ENCODE measurements around the gene CHD9. TPM values are rescaled to one million over a fixed set of nuclear protein-coding genes. Genes with fewer than 3 reads are reported as not detected.

The CHD9 gene
- total RNA-seq, 4 donors from 2014 or later: 24.5 to 84.0 (median 48.2) TPM

GRCh38 chr16:53126390-53126789, 71.6 kb downstream of the CHD9 start:
- H3K9me3 ChIP-seq: no peaks in the 10 kb centered on the region
- TF ChIP-seq CTCF (IDR thresholded peaks at IDR 0.05 in 4 of 5, conservative IDR thresholded peaks at IDR 0.05 in 1 of 5) (no peak), POLR2A (IDR thresholded peaks at IDR 0.05) (no peak)
- in situ Hi-C loops (cut with MboI; ENCODE audit: low sequenced_read_pairs in 4 of 4): no loop called here

DNA sequence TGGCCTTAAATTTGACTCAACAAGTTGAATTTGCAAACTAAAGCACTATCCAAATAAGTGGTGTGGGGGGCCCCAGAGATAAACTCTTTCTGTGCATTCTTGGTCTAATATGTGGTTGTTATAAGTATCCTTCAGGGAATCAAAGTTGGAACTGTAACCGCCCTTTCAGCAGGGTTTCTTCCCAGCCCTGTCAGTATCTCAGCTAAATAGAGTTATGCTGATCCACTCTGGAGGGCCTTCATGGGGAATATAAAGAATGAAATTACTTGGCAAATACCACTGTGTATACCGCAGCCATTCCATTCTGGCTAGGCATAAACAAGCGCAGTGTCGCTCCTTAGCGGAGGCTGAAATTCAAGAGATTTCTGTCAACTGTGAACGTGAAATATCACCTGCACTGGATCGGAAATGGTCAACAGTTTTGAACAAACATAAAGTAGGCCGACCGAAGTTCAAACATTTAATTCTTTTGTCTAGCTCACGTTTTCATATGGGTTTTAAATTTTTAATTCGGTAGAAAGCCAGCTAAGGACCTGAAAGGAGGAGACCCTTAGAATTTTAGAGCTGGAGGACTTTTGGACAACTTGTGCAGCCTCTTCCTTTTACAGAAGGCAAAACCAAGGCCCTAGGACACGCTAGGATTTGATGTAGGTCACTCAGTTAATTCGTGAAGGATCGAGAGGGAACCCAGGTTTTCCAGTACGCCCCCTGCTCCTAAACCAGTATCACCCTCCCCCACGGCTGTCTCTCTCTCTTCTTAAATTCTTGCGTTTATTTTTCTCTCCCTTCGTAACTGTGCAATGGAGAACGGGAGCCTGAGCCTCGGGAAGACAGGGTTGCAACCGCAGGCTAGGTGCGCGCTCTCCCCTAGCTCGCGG, 74.7 kb downstream of the CHD9 start:
- peak overlapping the region; percentile 92 to 97 (median 94) for H3K27ac ChIP-seq
- H3K9me3 ChIP-seq: no peaks in the 10 kb centered on the region
- in situ Hi-C loops (cut with MboI; ENCODE audit: low sequenced_read_pairs in 4 of 4): no loop called here
- intact Hi-C loops (cut with DNase I; ENCODE audit: low total_unique reads): loop anchor here (1.0 to 5.0 kb wide), 7 partner anchors 30 to 308 kb away; no protein-coding TSS in a partner anchor
- H3K36me3 ChIP-seq: no peaks in the 10 kb centered on the region
- no peak for TF ChIP-seq POLR2A (IDR thresholded peaks at IDR 0.05)
- TF ChIP-seq CTCF (IDR thresholded peaks at IDR 0.05 in 4 of 5, conservative IDR thresholded peaks at IDR 0.05 in 1 of 5): no peak
- peaks cover 18 to 29% of the 10 kb centered on the region in 2 donors for H3K4me1 ChIP-seq
- H3K4me3 ChIP-seq: peak overlapping the region; percentile 64 to 81 (median 75)
- DNase-seq: no peak
- H3K27me3 ChIP-seq: no peaks in the 10 kb centered on the region
- peak in 1 of 2 donors; percentile 15 for ATAC-seq

More at GRCh38 chr16:53126390-53126789, 71.6 kb downstream of the CHD9 start:
- intact Hi-C loops (cut with DNase I; ENCODE audit: low total_unique reads): no loop called here
- H3K36me3 ChIP-seq: no peaks in the 10 kb centered on the region
- peaks cover 3 to 10% of the 10 kb centered on the region in 2 donors for H3K4me1 ChIP-seq
- ATAC-seq (no peak), DNase-seq (no peak)
- H3K27me3 ChIP-seq: no peaks in the 10 kb centered on the region
- H3K27ac ChIP-seq: no peak overlapping the region
- no peak overlapping the region for H3K4me3 ChIP-seq

GRCh38 chr16:53130159-53131049, 75.6 kb downstream of the CHD9 start:
- peak; percentile 80 to 82 for ATAC-seq
- TF ChIP-seq POLR2A (IDR thresholded peaks at IDR 0.05) (peak; percentile 83 to 90), CTCF (IDR thresholded peaks at IDR 0.05 in 4 of 5, conservative IDR thresholded peaks at IDR 0.05 in 1 of 5) (peak in 4 of 5 experiments; percentile 88 to 94 (median 92))
- in situ Hi-C loops (cut with MboI; ENCODE audit: low sequenced_read_pairs in 4 of 4) (no loop called here), intact Hi-C loops (cut with DNase I; ENCODE audit: low total_unique reads) (loop anchor here (1.0 to 5.0 kb wide), 7 partner anchors 30 to 307 kb away; no protein-coding TSS in a partner anchor)
- peak; percentile 98 for DNase-seq
- H3K27me3 ChIP-seq: no peaks in the 10 kb centered on the region
- no peaks in the 10 kb centered on the region for H3K9me3 ChIP-seq
- peaks cover 26 to 29% of the 10 kb centered on the region in 2 donors for H3K4me1 ChIP-seq
- peak overlapping the region; percentile 69 to 81 (median 76) for H3K4me3 ChIP-seq
- peak overlapping the region; percentile 92 to 97 (median 94) for H3K27ac ChIP-seq
- no peaks in the 10 kb centered on the region for H3K36me3 ChIP-seq

GRCh38 chr16:53131050-53131362, 76.2 kb downstream of the CHD9 start:
- peak in 1 of 2 donors; percentile 5 for ATAC-seq

More at GRCh38 chr16:53131050-53131362, 76.2 kb downstream of the CHD9 start:
- TF ChIP-seq POLR2A (IDR thresholded peaks at IDR 0.05) (no peak), CTCF (IDR thresholded peaks at IDR 0.05 in 4 of 5, conservative IDR thresholded peaks at IDR 0.05 in 1 of 5) (no peak)
- no peaks in the 10 kb centered on the region for H3K9me3 ChIP-seq
- peak overlapping the region; percentile 64 to 81 (median 76) for H3K4me3 ChIP-seq
- in situ Hi-C loops (cut with MboI; ENCODE audit: low sequenced_read_pairs in 4 of 4) (no loop called here), intact Hi-C loops (cut with DNase I; ENCODE audit: low total_unique reads) (loop anchor here (2.0 to 5.0 kb wide), 3 partner anchors 40 to 306 kb away; no protein-coding TSS in a partner anchor)
- DNase-seq: no peak
- H3K27ac ChIP-seq: peak overlapping the region; percentile 92 to 97 (median 94)
- peaks cover 28 to 29% of the 10 kb centered on the region in 2 donors for H3K4me1 ChIP-seq
- H3K27me3 ChIP-seq: no peaks in the 10 kb centered on the region
- no peaks in the 10 kb centered on the region for H3K36me3 ChIP-seq

All from gastrocnemius medialis (tissue), 4 donors.